Dedifferentiated amniotic fluid mesenchymal stem cell (primary cell): ENCODE data around the gene SND1.

Experiments
- DNase-seq: peaks from one replicate; pipeline ENCODE4 v3.0.0-alpha.2; 2016; ENCODE audit errors: extremely low spot score

Gene SND1

GRCh38 chr7:127905491-127906330 is 253.7 kb downstream of the SND1 start:
- peak; percentile 46 for DNase-seq

GRCh38 chr7:127907110-127908040 is 255.4 kb downstream of the SND1 start:
- no peak for DNase-seq

GRCh38 chr7:127908430-127909258 is 256.6 kb downstream of the SND1 start:
- DNase-seq, result no peak

- no peak for DNase-seq
Observed at GRCh38 chr7:127909424-127910152, 257.6 kb downstream of the SND1 start.

GRCh38 chr7:127910670-127911069 is 258.7 kb downstream of the SND1 start:
- no peak for DNase-seq

GRCh38 chr7:127911968-127912511 is 260.0 kb downstream of the SND1 start:
- no peak for DNase-seq

GRCh38 chr7:127912901-127913300 is 260.9 kb downstream of the SND1 start:
- no peak for DNase-seq

GRCh38 chr7:127913686-127914085 is 261.7 kb downstream of the SND1 start:
- no peak for DNase-seq

- DNase-seq, result no peak
Observed at GRCh38 chr7:127914693-127915092, 262.7 kb downstream of the SND1 start.

- no peak for DNase-seq
Observed at GRCh38 chr7:127916735-127917134, 264.7 kb downstream of the SND1 start.

- DNase-seq, result no peak
Observed at GRCh38 chr7:127918130-127918529, 266.1 kb downstream of the SND1 start.

GRCh38 chr7:127920787-127921438 is 268.9 kb downstream of the SND1 start:
- DNase-seq, result peak; percentile 59

GRCh38 chr7:127922656-127923055 is 270.7 kb downstream of the SND1 start:
- no peak for DNase-seq

- DNase-seq, result no peak
Observed at GRCh38 chr7:127924874-127925273, 272.9 kb downstream of the SND1 start.

GRCh38 chr7:127927348-127927696 is 275.3 kb downstream of the SND1 start:
- no peak for DNase-seq

- DNase-seq, result no peak
Observed at GRCh38 chr7:127928222-127928621, 276.2 kb downstream of the SND1 start.

- no peak for DNase-seq
Observed at GRCh38 chr7:127928852-127929251, 276.9 kb downstream of the SND1 start.

- DNase-seq, result no peak
Observed at GRCh38 chr7:127930341-127931328, 278.6 kb downstream of the SND1 start.

GRCh38 chr7:127932076-127932475 is 280.1 kb downstream of the SND1 start:
- no peak for DNase-seq
